ENCODE data around the gene ABCA2.

DNA sequence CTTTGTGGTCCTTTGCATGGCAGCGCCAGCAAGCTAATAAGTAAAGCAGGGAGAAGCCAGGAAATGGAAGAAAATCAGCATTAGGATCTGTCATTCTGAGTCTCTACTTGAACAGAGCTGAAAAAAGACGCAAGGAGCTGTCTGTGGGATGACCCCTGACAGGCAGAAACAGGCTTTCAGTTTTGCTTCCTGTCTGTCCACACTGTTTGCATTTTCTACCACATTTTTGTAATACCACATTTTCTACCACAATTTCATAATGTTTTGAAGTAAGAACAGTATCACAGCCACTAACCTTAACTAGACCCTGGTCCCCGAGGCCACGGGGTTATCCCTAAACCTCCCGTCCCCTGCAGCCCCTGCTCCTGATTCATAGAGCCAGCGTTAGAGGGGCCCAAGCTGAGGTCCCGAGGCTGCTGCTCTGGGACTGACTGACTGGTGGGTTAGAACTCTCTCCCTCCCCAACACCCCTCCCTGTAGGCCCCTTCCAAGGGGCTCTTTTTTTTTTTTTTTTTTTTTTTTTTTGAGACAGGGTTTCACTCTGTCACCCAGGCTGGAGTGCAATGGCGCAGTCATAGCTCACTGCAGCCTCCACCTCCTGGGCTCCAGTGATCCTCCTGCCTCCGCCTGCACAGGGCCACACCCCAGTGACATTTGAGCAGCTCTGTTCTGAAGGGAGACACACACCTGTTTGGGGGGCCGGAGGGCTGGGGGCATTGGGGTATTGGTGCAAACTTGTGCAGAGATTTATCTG, 27.7 kb downstream of the ABCA2 start:
- no peak for TF ChIP-seq POLR2A (IDR thresholded peaks at IDR 0.05)
- TF ChIP-seq, protein P1, sequence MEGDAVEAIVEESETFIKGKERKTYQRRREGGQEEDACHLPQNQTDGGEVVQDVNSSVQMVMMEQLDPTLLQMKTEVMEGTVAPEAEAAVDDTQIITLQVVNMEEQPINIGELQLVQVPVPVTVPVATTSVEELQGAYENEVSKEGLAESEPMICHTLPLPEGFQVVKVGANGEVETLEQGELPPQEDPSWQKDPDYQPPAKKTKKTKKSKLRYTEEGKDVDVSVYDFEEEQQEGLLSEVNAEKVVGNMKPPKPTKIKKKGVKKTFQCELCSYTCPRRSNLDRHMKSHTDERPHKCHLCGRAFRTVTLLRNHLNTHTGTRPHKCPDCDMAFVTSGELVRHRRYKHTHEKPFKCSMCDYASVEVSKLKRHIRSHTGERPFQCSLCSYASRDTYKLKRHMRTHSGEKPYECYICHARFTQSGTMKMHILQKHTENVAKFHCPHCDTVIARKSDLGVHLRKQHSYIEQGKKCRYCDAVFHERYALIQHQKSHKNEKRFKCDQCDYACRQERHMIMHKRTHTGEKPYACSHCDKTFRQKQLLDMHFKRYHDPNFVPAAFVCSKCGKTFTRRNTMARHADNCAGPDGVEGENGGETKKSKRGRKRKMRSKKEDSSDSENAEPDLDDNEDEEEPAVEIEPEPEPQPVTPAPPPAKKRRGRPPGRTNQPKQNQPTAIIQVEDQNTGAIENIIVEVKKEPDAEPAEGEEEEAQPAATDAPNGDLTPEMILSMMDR (IDR thresholded peaks at IDR 0.05), result no peak
